HAP-1 (cell line): Measurements from ENCODE around the gene PLA2G4E.

Experiments
- DNase-seq, 2 experiments: peaks; one replicate each; pipeline ENCODE4 v3.0.0-alpha.2; 2016 to 2020; ENCODE audit warnings: low spot score in 2 of 2
- H3K27me3 ChIP-seq: fragments of 250-450 bp; sonication (Bioruptor Pico); 2 replicates; pipeline ENCODE4 v1.5.1; 2020; ENCODE audit warnings: low read depth, mild to moderate bottlenecking, moderate library complexity
- H3K36me3 ChIP-seq: fragments of 250-450 bp; sonication (Bioruptor Pico); replicated peaks from 2 replicates; pipeline ENCODE4 v1.5.1; 2020; ENCODE audit warnings: mild to moderate bottlenecking
- H3K4me1 ChIP-seq: fragments of 250-450 bp; sonication (Bioruptor Pico); 2 replicates; pipeline ENCODE4 v1.5.1; 2020; ENCODE audit warnings: mild to moderate bottlenecking
- H3K4me3 ChIP-seq: fragments of 250-450 bp; sonication (Bioruptor Pico); 2 replicates; pipeline ENCODE4 v1.5.1; 2020; ENCODE audit warnings: mild to moderate bottlenecking, moderate library complexity
- H3K9me3 ChIP-seq: fragments of 250-450 bp; sonication (Bioruptor Pico); 2 replicates; pipeline ENCODE4 v1.5.1; 2020; ENCODE audit warnings: mild to moderate bottlenecking, moderate library complexity
- in situ Hi-C: fragments of 300-500 bp; cut with MboI; formaldehyde crosslinking; loops from 3 replicates; pipeline ENCODE4 v1.14.3; 2020; ENCODE audit warnings: low sequenced_read_pairs, inconsistent platforms, mixed read lengths

The PLA2G4E gene

GRCh38 chr15:42045211-42045615, 24.4 kb upstream of the PLA2G4E start:
- H3K4me3 ChIP-seq: no peak overlapping the region
- H3K36me3 ChIP-seq: no peaks in the 10 kb centered on the region
- no peak for DNase-seq
- H3K9me3 ChIP-seq: no peaks in the 10 kb centered on the region
- in situ Hi-C loops: no loop called here
- 0 out of 2 replicates have a peak, but pooled peaks cover 3% of the 10 kb centered on the region for H3K27me3 ChIP-seq
- no peaks in the 10 kb centered on the region for H3K4me1 ChIP-seq

- Histone ChIP-seq H3K4me1 (no peaks in the 10 kb centered on the region), H3K9me3 (no peaks in the 10 kb centered on the region), H3K36me3 (no peaks in the 10 kb centered on the region), H3K4me3 (no peak overlapping the region), H3K27me3 (0 out of 2 replicates have a peak, but pooled peaks cover 3% of the 10 kb centered on the region)
- in situ Hi-C loops: no loop called here
- no peak for DNase-seq
These were observed 22.0 kb upstream of the PLA2G4E start for GRCh38 chr15:42042602-42043400.

GRCh38 chr15:42038401-42038800, 17.6 kb upstream of the PLA2G4E start:
- Histone ChIP-seq H3K36me3 (no peaks in the 10 kb centered on the region), H3K27me3 (0 out of 2 replicates have a peak, but pooled peaks cover 3% of the 10 kb centered on the region), H3K9me3 (no peaks in the 10 kb centered on the region), H3K4me3 (no peak overlapping the region), H3K4me1 (no peaks in the 10 kb centered on the region)
- DNase-seq: no peak
- in situ Hi-C loops: no loop called here

- Histone ChIP-seq H3K4me1 (no peaks in the 10 kb centered on the region), H3K36me3 (no peaks in the 10 kb centered on the region), H3K9me3 (no peaks in the 10 kb centered on the region), H3K27me3 (0 out of 2 replicates have a peak, but pooled peaks cover 3% of the 10 kb centered on the region), H3K4me3 (no peak overlapping the region)
- DNase-seq: no peak
- in situ Hi-C loops: no loop called here
These were observed 16.8 kb upstream of the PLA2G4E start for GRCh38 chr15:42037656-42038055.

GRCh38 chr15:42036966-42037365, 16.1 kb upstream of the PLA2G4E start:
- no peak for DNase-seq
- in situ Hi-C loops: no loop called here
- H3K4me3 ChIP-seq: no peak overlapping the region
- no peaks in the 10 kb centered on the region for H3K9me3 ChIP-seq
- H3K36me3 ChIP-seq: no peaks in the 10 kb centered on the region
- H3K27me3 ChIP-seq: 0 out of 2 replicates have a peak, but pooled peaks cover 3% of the 10 kb centered on the region
- no peaks in the 10 kb centered on the region for H3K4me1 ChIP-seq

GRCh38 chr15:42036112-42036905, 15.5 kb upstream of the PLA2G4E start:
- H3K36me3 ChIP-seq: no peaks in the 10 kb centered on the region
- H3K4me1 ChIP-seq: no peaks in the 10 kb centered on the region
- no peak overlapping the region for H3K4me3 ChIP-seq
- 0 out of 2 replicates have a peak, but pooled peaks cover 3% of the 10 kb centered on the region for H3K27me3 ChIP-seq
- no peak for DNase-seq
- in situ Hi-C loops: no loop called here
- H3K9me3 ChIP-seq: no peaks in the 10 kb centered on the region

GRCh38 chr15:42035435-42035761, 14.6 kb upstream of the PLA2G4E start:
- H3K36me3 ChIP-seq: no peaks in the 10 kb centered on the region
- H3K4me1 ChIP-seq: no peaks in the 10 kb centered on the region
- H3K4me3 ChIP-seq: no peak overlapping the region
- H3K27me3 ChIP-seq: no peaks in the 10 kb centered on the region
- no peaks in the 10 kb centered on the region for H3K9me3 ChIP-seq
- DNase-seq: no peak
- in situ Hi-C loops: no loop called here

- H3K4me3 ChIP-seq: no peak overlapping the region
- no peaks in the 10 kb centered on the region for H3K27me3 ChIP-seq
- DNase-seq: no peak
- H3K36me3 ChIP-seq: no peaks in the 10 kb centered on the region
- H3K9me3 ChIP-seq: no peaks in the 10 kb centered on the region
- in situ Hi-C loops: no loop called here
- no peaks in the 10 kb centered on the region for H3K4me1 ChIP-seq
These were observed 14.0 kb upstream of the PLA2G4E start for GRCh38 chr15:42034628-42035434.

GRCh38 chr15:42033214-42033873, 12.5 kb upstream of the PLA2G4E start:
- in situ Hi-C loops: no loop called here
- no peak for DNase-seq
- H3K9me3 ChIP-seq: no peaks in the 10 kb centered on the region

GRCh38 chr15:42032376-42033213, 11.8 kb upstream of the PLA2G4E start:
- Histone ChIP-seq H3K4me3 (no peak overlapping the region), H3K9me3 (no peaks in the 10 kb centered on the region), H3K27me3 (no peaks in the 10 kb centered on the region), H3K36me3 (no peaks in the 10 kb centered on the region), H3K4me1 (no peaks in the 10 kb centered on the region)
- in situ Hi-C loops: no loop called here
- no peak for DNase-seq

More at GRCh38 chr15:42033214-42033873, 12.5 kb upstream of the PLA2G4E start:
- no peaks in the 10 kb centered on the region for H3K27me3 ChIP-seq
- no peaks in the 10 kb centered on the region for H3K4me1 ChIP-seq
- H3K4me3 ChIP-seq: no peak overlapping the region
- no peaks in the 10 kb centered on the region for H3K36me3 ChIP-seq

- no peak for DNase-seq
- H3K4me3 ChIP-seq: no peak overlapping the region
- H3K4me1 ChIP-seq: no peaks in the 10 kb centered on the region
- in situ Hi-C loops: no loop called here
- no peaks in the 10 kb centered on the region for H3K36me3 ChIP-seq
- no peaks in the 10 kb centered on the region for H3K27me3 ChIP-seq
- no peaks in the 10 kb centered on the region for H3K9me3 ChIP-seq
These were observed 10.5 kb upstream of the PLA2G4E start for GRCh38 chr15:42031198-42031915.

- no peaks in the 10 kb centered on the region for H3K27me3 ChIP-seq
- H3K4me1 ChIP-seq: no peaks in the 10 kb centered on the region
- DNase-seq: no peak
- in situ Hi-C loops: no loop called here
- H3K4me3 ChIP-seq: no peak overlapping the region
- H3K9me3 ChIP-seq: no peaks in the 10 kb centered on the region; the same call in 1 of the 2 replicates
- no peaks in the 10 kb centered on the region for H3K36me3 ChIP-seq
These were observed 6.7 kb upstream of the PLA2G4E start for GRCh38 chr15:42027521-42027920.
